Measurements from ENCODE around the gene DZIP3. TPM values are rescaled to one million over a fixed set of nuclear protein-coding genes. Genes with fewer than 3 reads are reported as not detected.

The DZIP3 gene, protein sequence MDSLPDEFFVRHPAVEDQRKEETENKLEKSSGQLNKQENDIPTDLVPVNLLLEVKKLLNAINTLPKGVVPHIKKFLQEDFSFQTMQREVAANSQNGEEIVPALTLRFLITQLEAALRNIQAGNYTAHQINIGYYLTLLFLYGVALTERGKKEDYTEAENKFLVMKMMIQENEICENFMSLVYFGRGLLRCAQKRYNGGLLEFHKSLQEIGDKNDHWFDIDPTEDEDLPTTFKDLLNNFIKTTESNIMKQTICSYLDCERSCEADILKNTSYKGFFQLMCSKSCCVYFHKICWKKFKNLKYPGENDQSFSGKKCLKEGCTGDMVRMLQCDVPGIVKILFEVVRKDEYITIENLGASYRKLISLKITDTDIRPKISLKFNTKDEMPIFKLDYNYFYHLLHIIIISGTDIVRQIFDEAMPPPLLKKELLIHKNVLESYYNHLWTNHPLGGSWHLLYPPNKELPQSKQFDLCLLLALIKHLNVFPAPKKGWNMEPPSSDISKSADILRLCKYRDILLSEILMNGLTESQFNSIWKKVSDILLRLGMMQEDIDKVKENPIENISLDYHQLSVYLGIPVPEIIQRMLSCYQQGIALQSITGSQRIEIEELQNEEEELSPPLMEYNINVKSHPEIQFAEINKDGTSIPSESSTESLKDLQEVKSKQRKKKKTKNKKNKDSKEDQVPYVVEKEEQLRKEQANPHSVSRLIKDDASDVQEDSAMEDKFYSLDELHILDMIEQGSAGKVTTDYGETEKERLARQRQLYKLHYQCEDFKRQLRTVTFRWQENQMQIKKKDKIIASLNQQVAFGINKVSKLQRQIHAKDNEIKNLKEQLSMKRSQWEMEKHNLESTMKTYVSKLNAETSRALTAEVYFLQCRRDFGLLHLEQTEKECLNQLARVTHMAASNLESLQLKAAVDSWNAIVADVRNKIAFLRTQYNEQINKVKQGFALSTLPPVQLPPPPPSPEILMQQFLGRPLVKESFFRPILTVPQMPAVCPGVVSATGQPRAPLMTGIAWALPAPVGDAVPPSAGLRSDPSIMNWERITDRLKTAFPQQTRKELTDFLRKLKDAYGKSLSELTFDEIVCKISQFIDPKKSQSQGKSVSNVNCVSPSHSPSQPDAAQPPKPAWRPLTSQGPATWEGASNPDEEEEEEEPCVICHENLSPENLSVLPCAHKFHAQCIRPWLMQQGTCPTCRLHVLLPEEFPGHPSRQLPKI
- total RNA-seq = 10 to 100 TPM; 14.2 to 24.4 (median 16.1) TPM
- 1 to 10 TPM; 4.8 to 5.3 (median 5.2) TPM for polyA plus RNA-seq
- long read RNA-seq, donor 1 = 0 reads
- long read RNA-seq, donor 2 = 0 reads

- intact Hi-C loops (cut with DNase I; ENCODE audit: low total_unique reads) = no loop called here
- Histone ChIP-seq H3K4me3 (peak within 1 kb of the TSS; percentile 62 to 95 (median 88)), H3K27me3 (replicated peaks in 1 of 7) (no peaks in the 10 kb centered on the region), H3K4me1 (peaks cover 3 to 59% (median 30%) of the 10 kb centered on the region in 6 donors), H3K9me3 (no peaks in the 10 kb centered on the region), H3K36me3 (peaks cover 0 to 6% (median 0%) of the 10 kb centered on the region in 6 donors), H3K27ac (peak within 1 kb of the TSS; percentile 90 to 98 (median 96))
- DNase-seq = peak; percentile 95
- TF ChIP-seq POLR2A (IDR thresholded peaks at IDR 0.05) (peak in 2 of 3 donors; percentile 6 to 70), CTCF (IDR thresholded peaks at IDR 0.05 in 8 of 11, conservative IDR thresholded peaks at IDR 0.05 in 3 of 11) (peak in 6 of 11 experiments; percentile 10 to 38 (median 14)), POLR2AphosphoS5 (IDR thresholded peaks at IDR 0.05) (peak; percentile 96 to 98 (median 96))
- 0 to 1% (median 0%) methylated on average over 42 to 59 of the region's 59 CpGs for WGBS, 5 donors
Observed at GRCh38 chr3:108589081-108589997, at the start of gene DZIP3, which contains the start of gene CIP2A. TSS of gene DZIP3 (plus strand) at chr3:108589722. CDS start at chr3:108605407, 15,685 bp downstream. TSS of gene CIP2A (minus strand) at chr3:108589438. CDS start at chr3:108589375, 63 bp downstream.

DNA sequence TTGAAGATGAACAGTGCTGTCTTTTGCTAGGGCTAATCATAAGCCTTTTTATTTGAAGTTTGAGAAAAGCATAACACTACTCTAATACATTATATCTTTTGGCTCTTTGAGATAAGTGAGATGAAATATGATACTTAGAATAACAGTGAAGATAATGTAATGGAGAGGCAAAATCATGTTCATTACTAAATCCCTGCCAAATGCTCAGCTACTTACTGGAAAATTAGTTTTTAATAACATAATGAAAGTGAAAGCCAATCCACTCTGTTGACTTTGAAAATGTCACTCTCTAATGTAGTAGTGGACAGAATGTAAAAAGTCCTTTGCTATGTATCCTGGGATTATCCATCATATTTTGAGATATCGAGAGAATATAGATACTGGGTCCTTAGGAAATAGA is 43.3 kb upstream of the DZIP3 start:
- Histone ChIP-seq H3K27me3 (replicated peaks in 1 of 7) (no peaks in the 10 kb centered on the region), H3K36me3 (peaks cover 0 to 36% (median 0%) of the 10 kb centered on the region in 6 donors), H3K4me3 (peak overlapping the region in 5 of 8 donors; percentile 4 to 56 (median 14)), H3K27ac (peak overlapping the region in 6 of 8 donors; percentile 22 to 58 (median 34)), H3K9me3 (no peaks in the 10 kb centered on the region), H3K4me1 (peaks cover 0 to 20% (median 16%) of the 10 kb centered on the region in 6 donors)
- intact Hi-C loops (cut with DNase I; ENCODE audit: low total_unique reads) = no loop called here
- DNase-seq = no peak
- TF ChIP-seq POLR2A (IDR thresholded peaks at IDR 0.05) = no peak
- TF ChIP-seq CTCF (IDR thresholded peaks at IDR 0.05 in 8 of 11, conservative IDR thresholded peaks at IDR 0.05 in 3 of 11) = no peak
- TF ChIP-seq POLR2AphosphoS5 (IDR thresholded peaks at IDR 0.05) = no peak
- 65 to 82% (median 74%) methylated on average over 1 of the region's 1 CpG for WGBS, 5 donors

- 52 to 68% (median 58%) methylated on average over 3 of the region's 3 CpGs for WGBS, 5 donors
- Histone ChIP-seq H3K27ac (peak overlapping the region in 6 of 8 donors; percentile 22 to 58 (median 34)), H3K4me3 (peak overlapping the region in 5 of 8 donors; percentile 4 to 56 (median 14)), H3K9me3 (no peaks in the 10 kb centered on the region), H3K4me1 (peaks cover 0 to 24% (median 19%) of the 10 kb centered on the region in 6 donors), H3K36me3 (peaks cover 0 to 41% (median 0%) of the 10 kb centered on the region in 6 donors), H3K27me3 (replicated peaks in 1 of 7) (no peaks in the 10 kb centered on the region)
- DNase-seq = no peak
- TF ChIP-seq POLR2AphosphoS5 (IDR thresholded peaks at IDR 0.05) (no peak), POLR2A (IDR thresholded peaks at IDR 0.05) (no peak), CTCF (IDR thresholded peaks at IDR 0.05 in 8 of 11, conservative IDR thresholded peaks at IDR 0.05 in 3 of 11) (no peak)
- intact Hi-C loops (cut with DNase I; ENCODE audit: low total_unique reads) = no loop called here
Observed at GRCh38 chr3:108546692-108547091, 42.8 kb upstream of the DZIP3 start.
